ENCODE results near the gene SNX33. TPM values are rescaled to one million over a fixed set of nuclear protein-coding genes. Genes with fewer than 3 reads are reported as not detected.
A peak's percentile ranks its signal among the peaks of the same experiment; 100 is the strongest.

SNX33 gene
- polyA plus RNA-seq, 2 of the 4 experiments (the other 2 are of a cell fraction) = 8.4 to 11.2 TPM

DNA sequence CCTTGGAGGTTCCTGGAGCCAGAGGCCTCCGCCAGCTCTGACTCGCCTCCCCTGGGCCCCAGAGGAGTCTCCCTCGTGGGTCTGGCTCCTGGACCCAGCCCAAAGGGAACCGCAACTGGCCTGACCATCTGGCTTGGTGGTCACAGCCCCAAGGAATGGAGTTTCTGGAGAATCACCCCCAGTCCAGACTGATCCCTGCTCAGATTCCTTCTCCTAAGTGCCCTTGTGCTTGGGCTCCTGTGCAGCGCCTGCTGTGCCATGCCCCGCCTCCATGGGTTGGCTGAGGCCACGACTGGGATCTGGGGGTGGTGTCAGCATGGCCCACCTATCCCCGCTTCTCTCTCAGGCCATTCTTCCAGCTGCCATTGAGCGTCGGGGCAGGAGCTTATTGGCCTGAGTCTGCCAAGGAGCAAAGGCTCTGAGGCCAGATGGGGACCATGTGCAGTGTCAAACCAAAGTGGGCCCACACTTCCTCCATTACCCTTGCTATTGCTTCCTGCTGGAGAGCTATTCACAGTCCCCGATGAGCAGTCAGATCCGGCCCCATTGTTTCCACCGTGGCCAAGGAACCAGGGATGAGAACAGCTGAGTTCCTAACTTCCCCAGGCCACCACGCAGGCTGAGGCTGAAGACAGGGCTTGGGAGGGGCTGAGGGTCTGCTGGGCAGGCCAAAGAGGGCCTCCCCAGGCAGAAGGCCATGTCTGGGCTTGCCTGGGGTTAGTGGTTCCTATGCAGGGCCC is 46.0 kb downstream of the SNX33 start:
- TF ChIP-seq KDM5A (IDR thresholded peaks at IDR 0.05) (no peak), KDM1A (IDR thresholded peaks at IDR 0.05; ENCODE audit: low read depth) (no peak), CBX2 (IDR thresholded peaks at IDR 0.05; ENCODE audit: borderline replicate concordance, low read depth) (no peak), SMC3 (IDR thresholded peaks at IDR 0.05) (no peak), ZSCAN20 (CRISPR knock-in tag; IDR thresholded peaks at IDR 0.05) (no peak), HDAC2 (IDR thresholded peaks at IDR 0.05) (no peak), ZNF302 (CRISPR knock-in tag; IDR thresholded peaks at IDR 0.05) (no peak), BHLHE40 (IDR thresholded peaks at IDR 0.05; ENCODE audit: low read depth, low read length) (no peak), CHD2 (IDR thresholded peaks at IDR 0.05; ENCODE audit: low read length, partially characterized antibody) (no peak), EHF (CRISPR knock-in tag; IDR thresholded peaks at IDR 0.05) (no peak), TP53 (CRISPR knock-in tag; IDR thresholded peaks at IDR 0.05) (no peak), FOSB (CRISPR knock-in tag; IDR thresholded peaks at IDR 0.05) (no peak), EP300 (IDR thresholded peaks at IDR 0.05) (no peak), JUN (IDR thresholded peaks at IDR 0.05) (no peak)
- TF ChIP-seq, protein P1, sequence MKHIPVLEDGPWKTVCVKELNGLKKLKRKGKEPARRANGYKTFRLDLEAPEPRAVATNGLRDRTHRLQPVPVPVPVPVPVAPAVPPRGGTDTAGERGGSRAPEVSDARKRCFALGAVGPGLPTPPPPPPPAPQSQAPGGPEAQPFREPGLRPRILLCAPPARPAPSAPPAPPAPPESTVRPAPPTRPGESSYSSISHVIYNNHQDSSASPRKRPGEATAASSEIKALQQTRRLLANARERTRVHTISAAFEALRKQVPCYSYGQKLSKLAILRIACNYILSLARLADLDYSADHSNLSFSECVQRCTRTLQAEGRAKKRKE (CRISPR knock-in tag; IDR thresholded peaks at IDR 0.05; ENCODE audit: low read depth) = no peak
- TF ChIP-seq, protein P2, sequence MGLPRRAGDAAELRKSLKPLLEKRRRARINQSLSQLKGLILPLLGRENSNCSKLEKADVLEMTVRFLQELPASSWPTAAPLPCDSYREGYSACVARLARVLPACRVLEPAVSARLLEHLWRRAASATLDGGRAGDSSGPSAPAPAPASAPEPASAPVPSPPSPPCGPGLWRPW (IDR thresholded peaks at IDR 0.05) = no peak
- TF ChIP-seq, protein P3, sequence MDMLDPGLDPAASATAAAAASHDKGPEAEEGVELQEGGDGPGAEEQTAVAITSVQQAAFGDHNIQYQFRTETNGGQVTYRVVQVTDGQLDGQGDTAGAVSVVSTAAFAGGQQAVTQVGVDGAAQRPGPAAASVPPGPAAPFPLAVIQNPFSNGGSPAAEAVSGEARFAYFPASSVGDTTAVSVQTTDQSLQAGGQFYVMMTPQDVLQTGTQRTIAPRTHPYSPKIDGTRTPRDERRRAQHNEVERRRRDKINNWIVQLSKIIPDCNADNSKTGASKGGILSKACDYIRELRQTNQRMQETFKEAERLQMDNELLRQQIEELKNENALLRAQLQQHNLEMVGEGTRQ (IDR thresholded peaks at IDR 0.05) = no peak
- ChIA-PET POLR2A (no interaction called here), CTCF (interaction anchor here (1.0 to 3.3 kb wide), 12 partner anchors 8 to 326 kb away, joined by 3 to 26 read pairs (median 6); partner anchors contain the start of gene SNUPN)
- Histone ChIP-seq H3K9me3 (no peaks in the 10 kb centered on the region), H3K4me2 (peak overlapping the region; percentile 50), H3K27ac (peak overlapping the region; percentile 39 to 81; a peak in 4 of 6 replicates), H3K4me1 (peaks cover 19% of the 10 kb centered on the region), H3K4me3 (no peak overlapping the region)
- WGBS (ENCODE audit: missing lambda C conversion rate) = 82% methylated on average over 14 of the region's 14 CpGs
- FAIRE-seq (no peak), ATAC-seq (no peak), DNase-seq (ENCODE audit: low read depth in 1 of 2, low spot score in 1 of 2) (no peak)

DNA sequence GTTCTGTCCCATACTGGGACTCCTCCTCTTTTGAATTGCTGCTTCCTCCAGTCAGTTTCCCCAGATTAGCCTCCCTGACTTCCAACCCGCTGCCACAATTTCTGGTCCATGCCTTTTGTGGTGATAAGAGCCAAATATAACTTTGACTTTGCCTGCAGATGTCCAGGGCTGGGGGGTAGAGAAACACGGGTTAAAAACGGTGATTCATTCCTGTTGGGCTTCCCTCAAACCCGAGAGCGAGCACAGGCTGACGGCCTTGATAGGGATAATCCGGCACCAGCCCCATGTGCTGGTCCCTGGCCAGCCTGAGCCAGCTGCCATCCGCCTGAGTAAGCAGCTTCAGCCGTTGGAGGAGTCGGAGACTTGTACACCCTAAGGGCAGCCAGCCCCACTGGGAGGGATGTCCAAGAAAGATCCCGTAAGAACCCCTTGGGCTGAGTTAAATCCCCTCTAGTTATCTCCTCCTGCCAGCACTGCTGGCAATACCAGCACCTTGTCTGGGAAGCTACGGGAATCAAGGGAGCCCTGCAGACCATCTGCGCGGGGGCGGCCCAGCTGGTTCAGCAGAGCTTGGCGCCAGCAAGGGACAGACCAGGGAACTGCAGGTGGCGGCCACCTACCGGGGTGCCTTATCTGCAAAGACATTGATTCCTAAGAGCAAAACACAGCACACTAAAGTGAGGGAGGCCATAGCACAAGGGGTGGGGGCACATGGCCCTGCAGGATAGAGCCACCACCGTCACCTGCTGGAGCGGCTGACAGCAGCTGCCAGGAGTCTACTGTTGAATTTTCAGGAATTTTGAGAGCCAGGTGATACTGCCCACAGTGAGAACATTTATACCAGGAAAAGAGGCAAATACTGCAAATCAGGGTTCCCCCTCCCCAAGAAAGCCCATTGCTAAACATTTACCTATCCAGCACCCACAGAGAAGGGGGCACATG is 46.8 kb downstream of the SNX33 start:
- DNase-seq (ENCODE audit: low read depth in 1 of 2, low spot score in 1 of 2) (peak; percentile 60 to 71), FAIRE-seq (no peak), ATAC-seq (peak; percentile 71 to 86)
- Histone ChIP-seq H3K4me3 (no peak overlapping the region), H3K27ac (peak overlapping the region; percentile 39 to 81; a peak in 4 of 6 replicates), H3K4me2 (peak overlapping the region; percentile 50), H3K9me3 (no peaks in the 10 kb centered on the region), H3K4me1 (peaks cover 19% of the 10 kb centered on the region)
- no peak for TF ChIP-seq HOXB13 (CRISPR knock-in tag; IDR thresholded peaks at IDR 0.05; ENCODE audit: low read depth)
- TF ChIP-seq HOXA7 (CRISPR knock-in tag; IDR thresholded peaks at IDR 0.05) = no peak
- peak; percentile 64 for TF ChIP-seq MAFK (IDR thresholded peaks at IDR 0.05; ENCODE audit: partially characterized antibody)
- TF ChIP-seq, protein P4, sequence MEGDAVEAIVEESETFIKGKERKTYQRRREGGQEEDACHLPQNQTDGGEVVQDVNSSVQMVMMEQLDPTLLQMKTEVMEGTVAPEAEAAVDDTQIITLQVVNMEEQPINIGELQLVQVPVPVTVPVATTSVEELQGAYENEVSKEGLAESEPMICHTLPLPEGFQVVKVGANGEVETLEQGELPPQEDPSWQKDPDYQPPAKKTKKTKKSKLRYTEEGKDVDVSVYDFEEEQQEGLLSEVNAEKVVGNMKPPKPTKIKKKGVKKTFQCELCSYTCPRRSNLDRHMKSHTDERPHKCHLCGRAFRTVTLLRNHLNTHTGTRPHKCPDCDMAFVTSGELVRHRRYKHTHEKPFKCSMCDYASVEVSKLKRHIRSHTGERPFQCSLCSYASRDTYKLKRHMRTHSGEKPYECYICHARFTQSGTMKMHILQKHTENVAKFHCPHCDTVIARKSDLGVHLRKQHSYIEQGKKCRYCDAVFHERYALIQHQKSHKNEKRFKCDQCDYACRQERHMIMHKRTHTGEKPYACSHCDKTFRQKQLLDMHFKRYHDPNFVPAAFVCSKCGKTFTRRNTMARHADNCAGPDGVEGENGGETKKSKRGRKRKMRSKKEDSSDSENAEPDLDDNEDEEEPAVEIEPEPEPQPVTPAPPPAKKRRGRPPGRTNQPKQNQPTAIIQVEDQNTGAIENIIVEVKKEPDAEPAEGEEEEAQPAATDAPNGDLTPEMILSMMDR (IDR thresholded peaks at IDR 0.05) = 0 out of 3 replicates have a peak, but pooled peaks have one; percentile 20
- no peak for TF ChIP-seq ESRRA (IDR thresholded peaks at IDR 0.05; ENCODE audit: borderline replicate concordance, low read length)
- TF ChIP-seq, protein P3 (IDR thresholded peaks at IDR 0.05) = no peak
- no peak for TF ChIP-seq NR3C1 (IDR thresholded peaks at IDR 0.05)
- peak in 1 of 2 experiments; percentile 26; a peak in 1 of 5 replicates for TF ChIP-seq RAD21 (conservative IDR thresholded peaks at IDR 0.05 in 1 of 2, IDR thresholded peaks at IDR 0.05 in 1 of 2)
- TF ChIP-seq MYC (IDR thresholded peaks at IDR 0.05; ENCODE audit: borderline replicate concordance, low read length) = no peak
- TF ChIP-seq, protein P5, sequence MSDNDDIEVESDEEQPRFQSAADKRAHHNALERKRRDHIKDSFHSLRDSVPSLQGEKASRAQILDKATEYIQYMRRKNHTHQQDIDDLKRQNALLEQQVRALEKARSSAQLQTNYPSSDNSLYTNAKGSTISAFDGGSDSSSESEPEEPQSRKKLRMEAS (IDR thresholded peaks at IDR 0.05) = peak; percentile 39; the same call in 1 of the 2 replicates
- ChIA-PET CTCF (interaction anchor here (0.6 to 3.3 kb wide), 15 partner anchors 8 to 327 kb away, joined by 3 to 26 read pairs (median 6); a partner anchor contains a TSS), POLR2A (no interaction called here)
- 52% methylated on average over 20 of the region's 20 CpGs for WGBS (ENCODE audit: missing lambda C conversion rate)

All from A549 (cell line).